GM10248 (cell line): ENCODE measurements around the gene POLR3G.

Experiments
- CTCF ChIA-PET: fragments of 300-600 bp; sonication (Branson Sonifier 250); formaldehyde crosslinking; extraction: SDS; loops from one replicate; lab custom pipeline; 2021; ENCODE audit warnings: antibody characterized with exemption; lab: Yijun Ruan, JAX
- POLR2A ChIA-PET: fragments of 350-650 bp; sonication (Branson Sonifier 250); formaldehyde crosslinking; extraction: SDS; loops from one replicate; lab custom pipeline; 2020; ENCODE audit warnings: antibody characterized with exemption; lab: Yijun Ruan, JAX
- DNase-seq: peaks from one replicate; pipeline ENCODE4 v3.0.0; 2012; ENCODE audit errors: extremely low spot score
- CTCF ChIP-seq: IDR thresholded peaks from 2 replicates; pipeline ENCODE4 v1.5.1; 2012; ENCODE audit warnings: mild to moderate bottlenecking, low read depth; ENCODE audit errors: extremely low read depth, missing control alignments, control extremely low read depth

POLR3G gene

DNA sequence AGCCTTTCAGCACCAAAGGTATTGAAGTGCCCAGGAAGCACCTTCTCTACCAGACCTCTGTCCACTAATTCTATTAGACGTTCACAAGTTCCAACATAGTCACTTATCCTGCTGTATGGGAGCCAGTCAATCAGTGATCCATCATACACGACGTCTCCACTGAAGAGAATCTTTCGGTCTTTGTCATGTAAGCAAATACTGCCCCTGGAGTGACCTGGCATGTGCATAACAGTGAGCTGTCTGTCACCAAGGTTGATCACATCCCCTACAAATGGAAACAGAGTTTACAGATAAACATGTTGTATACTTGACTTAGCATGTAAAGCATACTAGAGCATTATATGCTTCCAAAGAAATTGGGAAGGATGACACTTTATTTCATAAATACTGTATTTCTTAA, 13.4 kb upstream of the POLR3G start:
- CTCF ChIA-PET, result interaction anchor here (0.7 to 3.0 kb wide), 9 partner anchors 9 to 164 kb away, joined by 3 to 19 read pairs (median 4); no protein-coding TSS in a partner anchor
- POLR2A ChIA-PET, result no interaction called here
- DNase-seq, result no peak
- no peak for TF ChIP-seq CTCF

- ChIA-PET CTCF (interaction anchor here (0.7 to 2.7 kb wide), 5 partner anchors 10 to 33 kb away, joined by 3 to 19 read pairs (median 3); no protein-coding TSS in a partner anchor), POLR2A (no interaction called here)
Observed at GRCh38 chr5:90472783-90473395, 1.8 kb upstream of the POLR3G start.

DNA sequence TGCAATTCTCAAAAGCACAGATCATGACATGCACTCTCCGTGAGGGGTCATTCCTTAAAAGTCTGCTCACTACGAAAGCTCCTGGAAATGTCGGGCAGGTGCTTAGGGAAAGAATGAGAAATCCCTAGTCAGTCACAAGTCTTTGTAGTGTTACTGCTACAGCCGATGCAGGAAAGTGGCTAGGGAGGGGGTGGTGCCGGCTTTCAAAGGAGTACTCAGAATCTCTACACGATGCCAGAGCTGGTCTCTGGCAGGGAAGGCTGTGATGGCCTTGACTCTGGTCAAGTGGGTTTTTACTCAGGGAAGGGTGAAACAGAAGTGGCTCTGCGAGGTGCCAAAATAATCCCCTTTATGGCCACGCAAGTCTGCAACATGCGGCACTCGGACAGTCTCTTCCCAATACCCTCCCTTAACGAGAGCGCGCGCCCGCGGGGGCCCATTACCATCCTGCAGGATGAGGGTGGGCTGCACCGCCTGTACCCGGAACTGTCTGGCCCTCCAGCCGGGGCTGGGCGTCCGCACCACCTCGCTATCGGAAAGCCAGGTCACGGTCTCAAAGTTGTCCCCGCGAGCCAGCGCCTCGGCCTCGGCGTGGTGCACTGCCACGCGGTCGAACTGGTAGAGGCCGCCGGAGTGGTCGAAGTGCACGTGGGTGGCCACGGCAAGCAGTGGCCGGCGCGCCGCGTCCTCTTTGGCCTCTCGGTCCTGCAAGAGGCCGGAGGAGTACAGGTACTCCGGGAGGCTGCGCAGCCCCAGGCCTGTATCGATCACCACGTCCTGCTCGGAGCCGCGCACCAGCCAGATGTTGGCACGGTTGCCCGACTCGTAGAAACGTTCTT, 1.0 kb upstream of the POLR3G start:
- CTCF ChIA-PET, result interaction anchor here (1.0 to 2.7 kb wide), 6 partner anchors 10 to 34 kb away, joined by 3 to 19 read pairs (median 4); no protein-coding TSS in a partner anchor

More at GRCh38 chr5:90472783-90473395, 1.8 kb upstream of the POLR3G start:
- no peak for TF ChIP-seq CTCF
- DNase-seq, result peak; percentile 18

DNA sequence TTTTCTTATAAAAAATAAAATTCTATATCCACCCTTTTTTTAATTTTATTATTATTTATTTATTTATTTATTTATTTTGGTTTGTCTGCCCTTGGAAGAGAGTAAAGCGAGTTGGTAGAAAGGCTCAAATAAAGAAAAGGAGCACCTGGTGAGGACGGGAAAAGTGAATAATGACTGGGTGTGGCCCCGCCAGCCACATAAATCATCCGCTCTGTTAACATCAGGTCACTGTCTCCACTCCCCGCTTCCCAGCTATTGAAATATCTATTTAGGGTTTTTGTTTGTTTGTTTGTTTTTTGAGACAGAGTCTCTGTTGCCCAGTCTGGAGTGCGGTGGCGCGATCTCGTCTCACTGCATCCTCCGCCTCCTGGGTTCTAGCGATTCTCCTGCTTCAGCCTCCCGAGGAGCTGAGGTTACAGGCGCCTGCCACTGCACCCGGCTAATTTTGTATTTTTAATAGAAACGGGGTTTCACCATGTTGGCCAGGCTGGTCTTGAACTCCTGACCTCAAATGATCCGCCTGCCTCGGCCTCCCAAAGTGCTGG, 844 bp downstream of the POLR3G start:
- CTCF ChIA-PET, result interaction anchor here (1.2 to 2.1 kb wide), 6 partner anchors 10 to 36 kb away, joined by 3 to 7 read pairs (median 4); no protein-coding TSS in a partner anchor
- POLR2A ChIA-PET, result no interaction called here
- no peak for DNase-seq
- TF ChIP-seq CTCF, result no peak

More for the DNA sequence above, 1.0 kb upstream of the POLR3G start:
- no peak for TF ChIP-seq CTCF
- DNase-seq, result peak; percentile 12
- POLR2A ChIA-PET, result interaction anchor here (1.7 kb wide), 1 partner anchor 64 kb away, joined by 6 read pairs; the partner anchor contains the start of gene CETN3

- CTCF ChIA-PET, result interaction anchor here (1.0 to 2.1 kb wide), 6 partner anchors 10 to 54 kb away, joined by 3 to 7 read pairs (median 6); partner anchors contain the start of gene LYSMD3
- POLR2A ChIA-PET, result no interaction called here
- no peak for TF ChIP-seq CTCF
- DNase-seq, result no peak
Observed at GRCh38 chr5:90476391-90476790, 1.7 kb downstream of the POLR3G start.

- DNase-seq, result no peak
- ChIA-PET POLR2A (no interaction called here), CTCF (interaction anchor here (0.8 to 2.1 kb wide), 7 partner anchors 11 to 53 kb away, joined by 3 to 7 read pairs (median 5); partner anchors contain the start of gene LYSMD3)
- no peak for TF ChIP-seq CTCF
Observed at GRCh38 chr5:90477073-90477472, 2.4 kb downstream of the POLR3G start.
